Stimulated activated CD4-positive, alpha-beta T cell treated with anti-CD3 and anti-CD28 coated beads, Interleukin-1b, Interleukin-23, amount 100 ng/mL, for 24 hours (primary cell): ENCODE measurements around the gene PHOX2B.
"Not testable (repeated sequence)": the region's sequence is repeated elsewhere in the genome, so short reads cannot be mapped to it uniquely, and the experiment has no call there.

Experiments
- DNase-seq, 4 experiments: peaks; one replicate each; pipeline ENCODE4 v3.0.0-alpha.2; 2020; ENCODE audit warnings: low read depth in 4 of 4, low spot score in 1 of 4

Gene PHOX2B

DNA sequence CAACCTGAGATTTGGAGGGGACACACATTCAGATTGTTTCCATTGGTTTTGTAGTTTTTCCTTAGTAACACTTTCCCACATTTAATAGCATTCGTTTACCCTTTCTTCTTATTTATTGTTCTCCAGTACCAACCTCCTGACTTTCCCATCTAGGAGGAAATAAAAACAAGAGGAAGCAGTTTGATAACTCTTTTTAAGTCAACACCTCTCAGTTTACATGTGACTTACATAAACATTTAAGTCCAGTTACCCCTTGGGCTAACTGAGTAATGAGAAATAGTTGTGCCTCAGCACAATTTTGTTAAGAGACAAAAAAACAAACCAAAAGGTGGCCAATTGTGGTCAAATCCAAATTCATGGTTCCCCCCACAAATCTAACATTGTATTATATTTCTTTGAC is 34.8 kb downstream of the PHOX2B start:
- no peak for DNase-seq

DNA sequence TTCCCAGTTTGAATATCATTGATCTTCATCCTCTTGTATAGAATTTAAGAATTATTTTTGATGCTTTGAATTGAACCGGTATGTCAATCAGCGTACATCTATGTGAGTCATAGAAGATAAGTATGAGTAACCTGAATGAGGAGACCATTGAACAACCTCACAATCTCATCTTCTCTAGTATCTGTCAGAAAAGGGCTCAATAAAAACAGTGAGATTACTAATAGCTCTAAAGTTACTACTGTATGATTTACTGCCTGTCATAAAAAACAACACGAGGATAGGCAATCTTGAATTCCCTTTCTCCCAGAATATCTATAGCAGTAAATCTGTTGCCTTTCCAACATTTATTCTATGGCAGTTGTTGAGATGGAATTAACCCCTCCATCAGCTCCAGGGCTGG is 36.1 kb downstream of the PHOX2B start:
- DNase-seq: no peak

DNA sequence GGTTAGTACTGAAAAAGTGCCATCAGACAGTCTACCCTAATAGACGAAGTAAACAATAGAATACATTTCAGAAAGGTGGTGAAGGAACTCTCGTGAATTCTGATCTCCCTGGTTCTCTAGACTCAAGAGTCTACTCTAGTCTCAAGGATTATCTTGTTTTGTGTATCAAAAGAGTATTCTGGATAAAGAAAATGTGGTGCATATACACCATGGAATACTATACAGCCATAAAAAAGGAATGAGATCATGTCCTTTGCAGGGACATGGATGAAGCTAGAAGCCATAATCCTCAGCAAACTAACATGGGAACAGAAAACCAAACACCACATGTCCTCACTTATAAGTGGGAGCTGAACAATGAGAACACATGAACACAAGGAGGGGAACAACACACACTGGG is 36.9 kb downstream of the PHOX2B start:
- DNase-seq: not testable (repeated sequence)

DNA sequence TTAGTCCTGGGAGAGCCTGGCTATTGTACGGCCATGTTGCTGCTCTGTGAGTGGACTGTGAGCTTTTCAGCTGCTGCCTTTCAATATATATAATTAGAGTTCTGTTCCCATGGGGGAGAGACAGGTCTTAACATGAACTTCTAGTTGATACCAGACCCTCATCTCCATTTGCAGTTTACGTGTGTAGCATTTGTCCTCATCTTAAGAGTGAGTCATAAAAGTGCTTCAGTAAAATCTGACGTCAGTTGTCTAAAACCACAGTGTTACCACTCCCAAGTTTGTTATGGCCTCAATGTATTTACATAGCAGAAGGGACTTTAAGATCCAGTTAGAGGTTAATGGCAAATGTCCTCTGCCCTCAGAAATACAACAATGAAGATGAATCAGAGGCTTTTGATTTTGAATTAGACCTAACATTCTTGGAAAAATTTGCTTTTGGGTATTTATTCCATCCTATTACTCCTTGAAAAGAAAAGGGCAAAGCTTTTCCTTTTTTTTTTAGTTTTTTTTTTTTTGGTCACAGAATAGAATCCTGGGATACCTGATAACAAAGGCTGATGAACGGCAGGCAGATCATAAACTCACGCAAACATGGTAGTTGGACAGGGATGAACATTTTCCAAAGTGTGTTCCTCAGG is 38.6 kb downstream of the PHOX2B start:
- no peak for DNase-seq

DNA sequence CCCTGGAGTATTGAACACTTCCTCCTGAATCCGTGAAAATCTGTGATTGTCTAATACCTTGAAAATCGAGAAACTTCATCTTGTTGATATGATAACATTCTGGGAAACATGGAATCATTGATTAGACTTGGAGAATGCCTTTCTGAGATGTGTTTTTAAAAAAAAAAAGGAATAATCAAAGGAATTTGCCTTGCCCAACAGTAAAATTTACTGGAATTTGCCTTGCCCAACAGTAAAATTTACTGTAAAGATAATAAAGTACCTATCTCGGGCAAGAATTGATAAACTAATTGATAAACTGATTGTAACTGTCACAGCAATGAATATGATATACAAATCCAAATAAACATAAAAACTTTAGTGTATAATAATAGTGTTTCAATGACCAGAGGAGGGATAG is 44.7 kb downstream of the PHOX2B start:
- DNase-seq: no peak

DNA sequence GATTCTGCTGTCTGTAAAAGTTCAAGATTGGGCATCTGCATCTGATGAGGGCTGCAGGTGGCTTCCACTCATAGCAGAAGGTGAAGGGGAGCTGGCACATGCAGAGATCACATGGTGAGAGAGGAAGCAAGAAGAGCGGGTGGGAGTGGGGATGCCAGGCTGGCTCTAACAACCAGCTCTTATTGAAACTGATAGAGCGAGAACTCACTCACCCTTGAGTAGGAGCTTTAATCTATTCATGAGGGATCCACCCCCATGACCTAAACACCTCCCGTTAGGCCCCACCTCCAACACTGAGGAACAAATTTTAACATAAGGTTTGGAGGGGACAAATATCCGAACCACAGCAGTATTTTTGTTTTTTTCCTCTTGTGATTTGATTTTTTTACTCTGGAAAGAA is 45.8 kb downstream of the PHOX2B start:
- no peak for DNase-seq

DNA sequence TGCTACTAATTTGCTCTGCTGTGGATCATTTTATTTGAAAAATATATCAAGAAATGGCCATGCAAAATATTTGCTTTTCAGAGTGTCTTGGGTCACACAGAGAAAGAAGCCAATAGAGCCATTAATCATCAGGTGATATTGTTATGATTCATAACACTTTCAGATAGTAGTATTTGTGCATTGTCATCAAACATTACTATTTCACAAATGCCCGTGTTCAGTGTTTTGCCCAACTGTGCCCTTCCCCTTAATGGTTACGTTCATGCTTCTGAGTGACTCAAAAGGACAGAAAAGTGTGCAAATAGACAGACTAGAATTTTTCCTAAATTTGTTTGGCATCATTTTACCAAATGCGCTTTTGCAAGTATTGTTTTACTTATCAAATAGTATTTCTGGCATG is 46.5 kb downstream of the PHOX2B start:
- DNase-seq: no peak

DNA sequence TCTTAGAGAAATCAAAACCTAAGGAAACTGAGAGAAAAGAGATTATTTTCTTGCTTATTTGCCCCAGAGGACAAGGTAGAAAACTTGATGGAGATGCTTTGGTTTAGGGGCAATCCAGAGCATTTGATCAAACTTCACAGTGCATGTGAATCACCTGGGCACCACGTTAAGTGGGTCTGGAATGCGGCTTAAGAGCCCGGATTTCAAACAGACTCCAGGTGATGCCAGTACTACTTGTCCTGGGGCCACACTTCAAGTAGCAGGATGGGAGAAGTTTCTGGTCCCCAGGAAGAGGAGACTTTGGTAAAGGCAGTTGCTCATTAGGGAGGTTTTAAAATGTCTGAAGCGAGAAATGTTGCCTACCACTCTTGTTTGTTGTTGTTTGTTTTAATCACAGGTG is 51.8 kb downstream of the PHOX2B start:
- no peak for DNase-seq

DNA sequence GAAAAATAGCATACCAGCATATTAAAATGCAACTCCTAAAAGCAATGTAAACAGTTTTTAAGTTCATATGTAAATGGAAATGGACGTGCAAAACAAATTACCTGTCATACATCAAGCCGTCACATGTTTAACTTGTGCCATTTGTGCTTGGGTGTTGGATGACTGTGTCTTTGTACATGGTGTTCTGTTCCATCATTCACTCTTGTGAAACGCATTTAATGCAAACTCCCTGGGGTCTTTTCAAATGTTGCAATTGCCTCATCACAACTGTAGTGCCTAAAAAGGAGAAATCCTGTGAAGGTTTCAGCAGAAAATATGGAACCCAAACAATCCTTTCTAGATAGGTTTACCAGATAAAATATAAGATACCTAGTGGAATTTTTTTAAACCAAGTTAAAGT is 52.4 kb downstream of the PHOX2B start:
- no peak for DNase-seq
